Activated naive CD4-positive, alpha-beta T cell treated with anti-CD3 and anti-CD28 coated beads, Interleukin-2, amount 10 ng/mL, durations not matched to agents 5 hours and 36 hours (primary cell): ENCODE data around the gene RETSAT. TPM values are rescaled to one million over a fixed set of nuclear protein-coding genes. Genes with fewer than 3 reads are reported as not detected.

Experiments used
- total RNA-seq, 2 experiments: library from RNA; stranded (reverse); gene quantifications; one replicate each; pipeline ENCODE4 v1.2.3, GENCODE V29; 2021

RETSAT gene
- total RNA-seq: 10 to 100 TPM; 23.6 to 24.4 TPM

DNA sequence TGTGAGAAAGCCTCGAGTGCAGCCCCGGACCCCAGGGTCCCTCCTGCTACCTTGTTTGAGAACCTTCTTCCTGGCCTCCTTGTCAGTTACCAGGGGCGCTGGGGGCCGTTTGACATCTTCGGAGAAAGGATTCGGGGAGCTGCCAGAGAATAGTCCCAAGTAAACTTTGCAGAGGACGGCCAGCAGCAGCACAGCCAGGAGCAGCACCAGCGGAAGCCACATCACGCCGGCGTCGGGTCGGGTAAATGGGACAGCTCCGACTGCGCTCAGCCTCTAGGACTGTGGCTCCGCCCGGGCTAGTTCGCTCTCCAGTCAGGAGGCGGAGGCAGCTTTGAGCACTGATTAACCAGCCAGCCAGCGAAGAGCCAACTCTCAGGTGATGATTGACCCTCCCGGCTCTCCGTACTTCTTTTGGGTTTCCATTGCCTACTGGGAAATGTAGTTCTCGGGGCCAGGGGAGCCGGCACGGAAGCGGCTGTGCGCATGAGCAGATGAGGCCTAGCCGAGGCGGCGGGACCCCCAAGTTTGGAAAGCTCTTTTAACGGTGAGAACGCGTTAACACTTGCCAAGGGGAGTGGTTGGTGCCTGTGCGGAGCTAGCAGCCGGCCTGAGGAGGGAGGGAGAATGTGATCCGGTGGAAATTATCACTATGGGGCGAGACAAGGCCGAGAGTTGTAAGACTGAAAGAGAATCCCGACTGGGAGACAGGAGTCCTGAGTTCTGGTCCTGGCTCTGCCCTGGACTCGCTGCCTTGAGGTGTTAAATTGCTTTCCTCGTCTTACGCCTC is at the start of gene RETSAT, which contains the start of gene ELMOD3:
TSS of gene RETSAT (minus strand) at position 243 of the 787 bp plus-strand sequence. CDS start at position 222, 21 bp downstream.
TSS of gene ELMOD3 (plus strand) at position 484 of the 787 bp plus-strand sequence. CDS start 2,430 bp downstream, outside the sequence.

DNA sequence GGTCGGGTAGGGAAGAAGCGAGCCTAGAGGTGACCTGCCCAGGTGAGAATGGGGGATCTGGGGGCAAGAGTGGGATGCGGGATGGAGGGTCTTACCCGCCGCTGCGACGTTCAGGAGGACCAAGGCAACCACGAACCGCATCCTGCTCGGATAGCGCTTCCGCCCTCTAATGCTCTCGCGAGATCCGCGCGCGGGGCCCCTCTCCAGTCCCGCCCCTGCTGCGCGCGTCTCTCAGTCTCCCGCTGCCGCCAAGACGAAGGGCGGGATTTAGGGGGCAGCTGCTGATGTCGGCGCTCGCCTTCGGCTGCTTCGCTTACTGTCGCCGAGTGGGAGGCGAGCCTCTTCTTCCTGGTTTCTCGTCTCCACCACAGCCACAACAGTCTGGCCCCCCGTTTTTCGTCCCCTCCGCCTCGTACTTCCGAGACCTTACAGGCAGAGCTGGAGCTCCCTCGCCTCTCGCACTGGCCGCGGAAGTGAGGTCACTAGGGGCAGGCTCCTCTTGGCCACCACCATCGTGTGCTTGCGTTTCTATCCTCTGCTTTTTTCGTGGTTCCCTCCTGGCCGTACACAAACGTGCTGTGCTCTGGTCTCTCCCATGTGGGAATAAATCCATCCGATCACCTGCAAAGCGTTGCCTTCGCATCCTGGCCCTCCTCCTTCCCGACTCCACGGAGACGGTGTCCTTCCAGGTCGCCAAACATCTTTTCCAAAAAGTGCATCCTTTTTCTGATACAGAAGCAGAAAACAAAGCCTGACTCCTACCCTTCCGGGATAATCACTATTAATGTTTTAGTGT is 26.3 kb downstream of the RETSAT start, which contains the start of gene TGOLN2:
TSS of gene TGOLN2 (minus strand) at position 168 of the 796 bp plus-strand sequence. CDS start at position 141, 27 bp downstream.

Other genes starting within 250 kb of the RETSAT start
- gene TCF7L1, start 221.1 kb downstream of the RETSAT start, total RNA-seq: not detected
- gene TGOLN2, start 26.5 kb downstream of the RETSAT start, total RNA-seq: 100 to 1,000 TPM; 122 to 124 TPM
- gene ELMOD3, start 241 bp upstream of the RETSAT start, total RNA-seq: 10 to 100 TPM; 20.2 to 22.2 TPM
- gene CAPG, start 55.8 kb upstream of the RETSAT start, total RNA-seq: 100 to 1,000 TPM; 180 to 192 TPM
- under 1 TPM; 0.18 to 0.43 TPM for gene SH2D6, start 64.2 kb upstream of the RETSAT start, total RNA-seq
- gene MAT2A, start 184.6 kb upstream of the RETSAT start, total RNA-seq: 100 to 1,000 TPM; 221 to 243 TPM
- 10 to 100 TPM; 18.1 to 18.4 TPM for gene GGCX, start 207.0 kb upstream of the RETSAT start, total RNA-seq
- 100 to 1,000 TPM; 123 to 125 TPM for gene VAMP8, start 223.1 kb upstream of the RETSAT start, total RNA-seq
- 10 to 100 TPM; 85.3 to 93.9 TPM for gene VAMP5, start 229.9 kb upstream of the RETSAT start, total RNA-seq
- 10 to 100 TPM; 80.7 to 83.6 TPM for gene RNF181, start 241.2 kb upstream of the RETSAT start, total RNA-seq
- 1 to 10 TPM; 4.0 to 6.3 TPM for gene TMEM150A, start 248.2 kb upstream of the RETSAT start, total RNA-seq